Endometrial microvascular endothelial cells (primary cell): ENCODE data around the gene ALDH16A1. TPM values are rescaled to one million over a fixed set of nuclear protein-coding genes. Genes with fewer than 3 reads are reported as not detected.

Source experiments
- in situ Hi-C: cut with HindIII; loops from 2 replicates; pipeline ENCODE4 v1.10.0; 2017; ENCODE audit warnings: low sequenced_read_pairs, low pct_unique_long_range_greater_than_20kb; ENCODE audit errors: inconsistent ontology term
- total RNA-seq: library from RNA; depleted of rRNA; stranded (reverse); fragments of >200 nt; gene quantifications from one replicate; pipeline ENCODE4 v1.2.3, GENCODE V29; 2015; ENCODE audit errors: inconsistent ontology term

ALDH16A1 gene
- total RNA-seq, 1 donor from 2014 or later: 67.4 TPM

- in situ Hi-C loops: no loop called here
These were observed 23.2 kb downstream of the ALDH16A1 start for GRCh38 chr19:49475995-49476880.

- in situ Hi-C loops: no loop called here
These were observed 27.1 kb downstream of the ALDH16A1 start for GRCh38 chr19:49479975-49480628.

- in situ Hi-C loops: no loop called here
These were observed 28.1 kb downstream of the ALDH16A1 start for GRCh38 chr19:49481020-49481683.

GRCh38 chr19:49486232-49486631 is 33.2 kb downstream of the ALDH16A1 start:
- in situ Hi-C loops: no loop called here

- in situ Hi-C loops: no loop called here
These were observed 33.8 kb downstream of the ALDH16A1 start for GRCh38 chr19:49486710-49487276.

GRCh38 chr19:49487277-49488045 is 34.4 kb downstream of the ALDH16A1 start, which contains the start of gene RPL13A:
TSS of gene RPL13A (plus strand) at chr19:49487608. CDS start at chr19:49487630, 22 bp downstream.
- in situ Hi-C loops: no loop called here

- in situ Hi-C loops: no loop called here
These were observed 35.2 kb downstream of the ALDH16A1 start for GRCh38 chr19:49488046-49488862.

GRCh38 chr19:49488863-49489537 is 36.0 kb downstream of the ALDH16A1 start:
- in situ Hi-C loops: no loop called here

- in situ Hi-C loops: no loop called here
These were observed 36.7 kb downstream of the ALDH16A1 start for GRCh38 chr19:49489601-49490167.

GRCh38 chr19:49490287-49491029 is 37.4 kb downstream of the ALDH16A1 start:
- in situ Hi-C loops: no loop called here

- in situ Hi-C loops: no loop called here
These were observed 38.2 kb downstream of the ALDH16A1 start for GRCh38 chr19:49491030-49491803.

- in situ Hi-C loops: no loop called here
These were observed 39.0 kb downstream of the ALDH16A1 start for GRCh38 chr19:49491804-49492572.

GRCh38 chr19:49492573-49493405 is 39.8 kb downstream of the ALDH16A1 start:
- in situ Hi-C loops: no loop called here

GRCh38 chr19:49496574-49497008 is 43.6 kb downstream of the ALDH16A1 start:
- in situ Hi-C loops: no loop called here
